Breast epithelium (tissue), 3 donors: ENCODE results near the gene ARHGAP26.

Experiments
- POLR2A ChIP-seq: fragments of 450-650 bp; IDR thresholded peaks from one replicate; pipeline ENCODE4 v1.6.1; 2016; ENCODE audit warnings: antibody characterized with exemption, mild to moderate bottlenecking, moderate library complexity
- POLR2AphosphoS5 ChIP-seq, 3 donors: sonication (generic); formaldehyde crosslinking; IDR thresholded peaks; one replicate each; pipeline ENCODE4 v1.6.1; 2017; ENCODE audit warnings: antibody characterized with exemption in 3 of 3

DNA sequence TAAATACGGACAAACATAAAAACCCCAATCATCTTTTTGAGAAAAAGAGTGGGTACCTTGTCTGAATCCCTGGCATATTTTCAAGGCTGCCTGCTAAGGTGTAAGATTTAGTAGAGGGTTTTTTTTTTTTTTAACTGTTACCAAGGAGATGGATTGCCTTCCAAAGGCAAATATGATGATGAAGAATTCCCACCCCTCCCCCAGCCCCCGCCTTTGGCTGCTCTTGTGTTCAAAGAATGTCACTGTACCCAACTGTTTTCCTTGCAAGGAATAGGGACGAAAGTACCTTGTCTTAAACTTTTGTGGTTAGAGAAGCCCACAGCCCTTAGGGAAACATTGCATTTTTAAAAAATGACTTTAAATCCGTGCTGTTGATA is 31.3 kb downstream of the ARHGAP26 start:
- no peak for TF ChIP-seq POLR2AphosphoS5 (IDR thresholded peaks at IDR 0.05)
- TF ChIP-seq POLR2A, result no peak
